COR-L47 (cell line): ENCODE results near the gene SEMA5A.

Experiments
- DNase-seq: peaks from one replicate; lab custom pipeline; 2025; lab: John Stamatoyannopoulos, UW

Gene SEMA5A

DNA sequence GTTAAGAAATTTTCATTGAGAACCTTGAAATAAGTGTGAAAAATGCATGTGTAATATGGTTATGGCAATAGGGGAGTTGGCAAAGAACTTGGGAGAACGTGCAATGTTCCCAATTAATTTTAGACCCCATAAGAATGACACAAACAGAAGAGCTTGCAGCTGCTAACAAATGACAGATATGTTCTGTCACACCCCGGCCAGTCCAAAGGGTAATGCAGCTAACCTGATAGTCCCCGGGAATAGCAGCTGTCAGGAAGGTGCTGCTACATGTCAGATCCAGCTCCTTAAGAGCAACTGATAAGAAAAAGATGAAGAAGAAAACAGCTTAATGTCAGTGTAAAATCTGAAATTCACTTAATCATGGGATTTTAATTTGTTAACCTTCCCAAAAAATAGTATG, 30.4 kb downstream of the SEMA5A start:
- no peak for DNase-seq

DNA sequence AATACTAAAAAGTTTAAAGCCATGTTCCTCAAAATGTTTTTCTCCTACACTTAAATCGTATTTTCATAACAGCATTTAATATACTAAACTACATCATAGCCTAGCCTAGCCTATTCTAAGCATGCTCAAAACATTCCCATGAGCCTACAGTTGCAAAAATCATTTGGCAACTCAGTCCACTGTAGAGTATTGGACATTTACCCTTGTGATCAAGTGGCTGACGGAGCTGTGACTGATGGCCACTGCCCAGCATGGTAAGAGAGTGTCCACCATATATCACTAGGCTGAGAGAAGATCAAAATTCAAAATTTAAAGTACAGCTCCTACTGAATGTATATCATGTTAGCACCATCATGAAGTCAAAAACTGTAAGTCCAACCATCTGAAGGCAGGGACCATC, 30.9 kb downstream of the SEMA5A start:
- DNase-seq = no peak

DNA sequence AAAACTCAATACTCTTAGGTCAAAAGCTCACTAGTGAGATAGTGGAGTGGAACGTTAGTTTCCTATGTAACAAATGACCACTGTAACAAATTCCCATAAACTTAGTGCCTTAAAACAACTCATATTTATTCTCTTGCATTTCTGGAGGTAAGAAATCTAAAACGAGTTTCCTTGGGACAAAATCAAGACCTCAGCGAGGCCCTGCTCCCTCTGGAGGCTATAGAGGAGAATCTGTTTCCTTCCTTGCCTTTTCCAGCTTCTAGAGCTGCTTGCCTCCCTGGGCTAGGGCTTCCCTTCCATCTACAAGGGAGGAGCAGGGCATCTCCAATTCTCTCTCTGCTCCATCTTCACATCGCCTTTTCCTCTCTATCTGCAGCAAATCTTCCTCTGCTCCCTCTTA, 32.0 kb downstream of the SEMA5A start:
- no peak for DNase-seq

DNA sequence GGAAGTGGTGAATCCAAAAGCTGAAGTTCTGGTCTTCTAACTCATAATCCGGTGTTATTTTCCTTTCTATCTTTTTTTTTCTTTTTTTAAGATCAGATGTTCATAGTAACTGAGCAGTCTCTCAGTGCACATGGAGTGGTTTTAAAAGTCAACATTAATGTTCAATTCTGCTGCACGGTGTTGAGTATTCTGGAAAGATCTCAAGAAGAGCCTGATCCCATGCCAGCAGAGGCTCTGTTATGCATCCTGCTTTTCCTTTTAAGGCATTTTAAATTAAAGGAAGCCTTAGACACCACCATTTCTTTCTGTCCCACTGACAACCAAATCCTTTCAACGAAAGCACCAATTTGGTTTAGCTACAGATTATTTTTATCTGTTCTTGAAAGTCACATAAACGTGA, 33.4 kb downstream of the SEMA5A start:
- DNase-seq = no peak

DNA sequence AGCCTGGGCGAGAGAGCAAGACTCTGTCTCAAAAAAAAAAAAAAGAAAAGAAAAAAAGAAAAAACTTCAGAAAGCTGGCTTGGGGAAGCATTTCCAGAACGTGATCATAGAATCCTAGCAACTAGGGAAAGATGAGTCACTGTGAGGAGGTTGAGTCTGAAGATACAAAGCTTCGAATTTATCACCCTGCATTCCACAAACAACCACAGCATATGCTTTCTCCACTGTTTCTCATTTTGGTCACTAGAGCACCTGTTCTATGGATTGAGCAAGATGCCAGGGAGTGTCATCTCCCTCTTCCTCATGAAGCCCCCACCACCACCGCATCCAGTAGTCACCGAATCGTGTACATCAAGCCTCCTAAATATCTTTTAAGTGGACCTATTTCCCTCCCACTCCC, 37.9 kb downstream of the SEMA5A start:
- DNase-seq = no peak

DNA sequence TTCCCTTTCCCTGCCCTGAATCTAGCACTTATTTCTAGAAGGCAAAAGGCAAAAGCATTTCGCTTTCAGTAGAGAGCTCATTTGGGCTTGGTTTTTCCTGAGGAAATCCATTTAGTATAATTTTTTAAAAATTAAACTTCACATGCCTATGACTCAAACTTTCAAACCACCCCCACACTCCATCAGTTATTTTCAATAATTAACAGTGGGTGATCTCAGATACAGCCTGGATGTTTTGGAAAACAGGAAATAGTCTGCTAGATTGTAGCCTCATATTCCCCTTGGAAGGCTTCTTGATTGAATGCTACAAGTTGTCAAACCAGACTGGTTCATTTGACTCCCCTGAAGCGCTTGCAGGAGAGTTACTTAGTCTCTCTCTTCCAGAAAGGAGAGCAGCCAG, 40.6 kb downstream of the SEMA5A start:
- DNase-seq = no peak

DNA sequence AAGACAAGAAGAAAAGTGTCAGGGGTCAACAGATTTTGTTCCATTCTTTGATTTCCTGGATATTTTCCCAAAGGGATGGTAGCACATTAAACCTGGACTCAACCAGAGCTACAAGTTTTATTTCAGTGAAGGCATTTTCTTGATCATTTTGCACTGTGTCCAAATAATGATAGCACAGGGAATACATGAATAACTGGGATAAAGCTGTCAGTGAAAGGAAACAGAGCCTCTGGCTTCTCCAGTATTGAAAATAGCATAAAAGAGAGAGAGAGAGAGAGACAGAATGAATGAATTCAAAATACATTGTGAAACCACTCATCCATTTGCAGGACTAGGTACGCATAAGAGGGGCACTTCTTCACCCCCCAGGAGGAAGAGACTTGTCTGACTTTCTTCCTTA, 43.0 kb downstream of the SEMA5A start:
- no peak for DNase-seq

DNA sequence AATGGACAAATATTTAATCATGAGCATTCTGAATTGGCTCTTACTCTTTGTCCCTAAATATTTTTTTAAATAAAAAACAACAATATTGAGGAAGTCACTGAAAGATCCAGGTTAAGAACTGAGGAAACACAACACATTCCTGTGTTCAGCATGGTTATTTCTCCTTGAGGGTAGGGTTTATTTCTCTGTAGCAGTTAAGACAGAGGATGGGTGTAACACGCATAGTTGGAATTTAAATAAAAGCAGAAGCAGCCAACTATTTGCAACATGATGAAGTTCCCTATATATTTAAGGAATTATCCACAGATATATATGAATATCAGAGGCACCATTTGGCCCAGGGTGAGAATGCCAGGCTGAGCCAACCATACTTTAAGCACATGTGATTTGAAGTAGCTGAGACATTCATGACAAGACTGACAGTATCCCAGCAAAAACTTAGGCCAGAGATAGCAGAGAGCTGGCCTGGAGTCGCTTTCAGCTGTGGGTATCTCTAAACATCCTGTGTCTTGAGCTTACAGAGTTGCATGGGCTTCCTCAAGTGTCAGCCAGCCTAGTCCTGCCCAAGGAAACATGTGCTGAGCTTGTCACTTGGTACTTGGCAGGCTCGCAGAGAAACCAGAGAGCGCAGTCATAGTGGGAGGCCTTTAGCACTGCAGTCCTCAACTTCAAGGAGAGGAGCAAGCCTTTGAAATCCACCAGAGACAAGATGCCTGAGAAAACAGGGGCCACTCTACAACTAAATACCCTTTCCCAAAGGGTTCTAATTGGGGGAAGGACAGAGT, 43.6 kb downstream of the SEMA5A start:
- no peak for DNase-seq

DNA sequence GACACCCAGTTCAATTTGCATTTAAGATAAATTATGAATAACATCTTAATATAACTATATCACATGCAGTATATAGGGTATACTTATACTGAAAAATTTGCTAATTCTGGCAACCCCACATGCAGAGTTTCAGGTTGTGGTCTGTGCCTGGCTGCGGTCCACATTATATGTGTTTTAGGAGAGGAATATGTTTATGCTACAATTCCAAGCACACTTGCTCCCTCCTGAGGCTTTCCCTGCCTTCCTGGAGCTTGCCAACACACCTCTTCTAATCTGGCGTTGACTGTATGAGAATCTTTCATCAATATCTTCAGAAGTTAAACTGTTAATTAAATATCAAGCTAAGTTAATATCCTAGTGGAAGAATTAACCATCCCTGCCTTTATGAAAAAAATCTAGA, 45.2 kb downstream of the SEMA5A start:
- no peak for DNase-seq

DNA sequence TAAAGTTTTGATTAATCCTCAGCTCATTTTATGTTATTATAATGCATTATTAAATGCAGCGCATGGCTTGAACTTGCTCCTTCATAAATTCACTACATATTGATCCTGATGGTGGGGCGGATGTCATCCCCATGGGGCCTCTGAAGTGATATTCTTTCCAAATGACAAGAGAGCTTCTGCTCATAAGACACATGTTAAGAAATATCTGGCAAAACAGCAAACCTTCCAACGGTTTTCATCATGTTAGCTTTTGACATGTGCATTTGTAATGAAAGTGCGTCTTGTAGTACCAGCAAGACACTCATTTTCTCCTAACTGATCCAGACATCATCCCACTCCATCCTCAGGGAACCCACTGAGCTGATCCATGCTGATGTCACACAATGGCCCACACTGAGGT, 45.7 kb downstream of the SEMA5A start:
- DNase-seq = no peak

DNA sequence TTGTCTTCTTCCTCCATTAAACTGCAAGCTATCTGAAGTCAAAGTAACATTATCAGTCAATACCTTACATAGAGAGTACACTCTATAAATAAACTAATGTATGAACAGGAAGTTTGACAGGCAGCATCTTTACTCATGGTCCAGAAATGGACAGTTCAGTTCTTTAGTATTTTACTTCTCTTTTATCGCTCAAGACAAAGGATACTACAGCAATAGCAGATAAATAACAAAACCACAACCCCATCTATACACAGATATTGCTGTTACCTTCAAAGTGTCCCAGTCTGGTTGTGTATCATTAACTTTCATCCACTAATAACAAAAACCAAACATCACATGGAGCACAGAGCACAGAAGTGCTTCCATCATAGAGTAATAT, 46.4 kb downstream of the SEMA5A start:
- DNase-seq = no peak

DNA sequence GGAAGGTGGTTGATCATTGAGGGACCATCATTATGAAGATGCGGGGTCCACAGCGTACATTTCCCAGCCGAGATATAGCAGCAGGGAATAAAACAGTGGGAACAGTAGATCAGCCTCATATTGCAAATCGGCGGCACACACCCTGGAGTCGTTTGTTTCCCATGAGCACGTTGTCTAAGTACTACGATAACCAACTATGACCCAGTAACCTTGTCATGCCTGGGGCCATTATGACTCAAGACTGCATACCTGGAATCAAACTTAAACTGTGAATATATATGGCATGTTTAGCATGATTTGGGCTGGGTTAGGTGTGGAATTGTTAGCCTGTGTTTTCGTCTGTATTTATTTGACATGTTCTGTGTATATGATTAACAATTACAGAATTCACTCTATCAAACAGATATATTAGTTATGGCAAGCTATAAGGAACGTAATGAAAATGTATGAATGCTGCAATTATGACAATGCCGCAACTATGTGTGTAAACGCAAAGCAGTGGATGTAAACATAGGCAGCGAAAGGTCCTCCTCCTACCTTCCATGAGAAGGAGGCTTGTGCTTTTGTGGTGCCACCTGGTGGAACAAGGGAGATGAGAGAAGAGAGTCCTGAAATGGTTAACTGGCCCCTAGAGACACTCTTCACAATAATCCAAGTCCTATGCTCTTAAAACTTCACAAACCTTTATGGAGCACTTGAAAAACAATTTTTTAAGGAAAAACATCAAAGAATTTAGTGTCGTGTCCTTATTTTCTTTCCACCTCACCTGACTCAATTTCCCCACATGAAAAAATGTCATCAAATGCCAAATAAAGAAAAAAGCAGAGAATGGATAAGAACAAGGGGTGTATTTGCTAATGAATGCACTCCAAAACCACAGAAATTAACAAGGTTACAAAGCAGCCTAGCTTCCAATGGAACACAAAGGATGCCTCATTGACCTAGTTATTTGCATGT, 47.1 kb downstream of the SEMA5A start:
- no peak for DNase-seq

DNA sequence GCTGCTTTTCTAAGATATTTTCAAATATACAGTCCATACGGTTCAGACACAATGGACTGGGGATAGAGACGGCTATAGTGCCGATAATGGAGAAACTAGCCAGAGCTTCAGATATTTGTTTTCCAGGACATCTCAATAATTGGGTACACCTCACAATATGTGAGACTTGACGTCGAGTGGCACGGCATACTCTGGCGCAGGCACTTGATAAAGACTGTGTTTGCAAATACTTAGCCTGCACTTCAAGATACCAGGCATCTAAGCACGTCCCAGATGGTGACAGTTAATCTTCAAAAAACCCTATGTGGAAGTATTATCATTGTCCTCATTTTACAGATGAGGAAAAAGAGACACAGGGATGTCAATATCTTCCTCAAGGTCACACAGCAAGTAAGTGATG, 48.5 kb downstream of the SEMA5A start:
- no peak for DNase-seq

DNA sequence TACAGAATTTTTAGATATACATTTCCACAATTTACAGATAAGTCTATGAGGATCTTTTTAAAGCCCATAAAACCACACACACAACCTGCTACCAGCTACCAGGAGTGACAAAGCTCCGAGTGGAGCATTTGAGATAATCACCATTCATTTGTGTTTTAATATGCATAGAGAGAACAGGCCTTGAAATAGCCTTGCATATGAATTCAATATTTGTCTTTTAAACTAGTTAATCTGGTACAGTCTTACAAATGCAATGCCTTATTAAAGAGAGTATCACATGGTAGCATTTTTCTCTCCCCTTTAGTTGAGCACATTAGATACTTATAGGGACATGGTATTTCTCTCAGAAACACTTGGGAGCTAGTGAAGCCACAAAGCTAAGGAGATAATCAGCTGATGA, 49.1 kb downstream of the SEMA5A start:
- no peak for DNase-seq

DNA sequence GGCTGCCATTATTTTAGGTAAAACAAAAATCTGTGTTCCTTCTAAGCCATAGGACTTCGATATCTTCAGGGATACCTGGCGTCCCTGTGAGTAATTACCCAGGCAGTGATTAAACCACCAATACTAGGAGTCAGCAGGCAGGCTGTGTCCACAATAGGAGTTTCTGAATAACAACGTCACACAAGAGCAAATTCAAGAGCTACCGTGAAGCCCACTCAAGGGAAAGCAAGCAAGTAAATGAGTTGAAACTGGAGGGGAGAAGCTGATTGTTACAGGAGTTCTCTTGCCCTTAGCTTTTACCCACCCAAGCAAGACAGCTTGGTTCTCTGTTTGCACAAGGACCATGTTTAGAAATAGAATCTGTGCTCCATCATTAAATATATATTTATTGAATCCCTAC, 50.8 kb downstream of the SEMA5A start:
- no peak for DNase-seq

DNA sequence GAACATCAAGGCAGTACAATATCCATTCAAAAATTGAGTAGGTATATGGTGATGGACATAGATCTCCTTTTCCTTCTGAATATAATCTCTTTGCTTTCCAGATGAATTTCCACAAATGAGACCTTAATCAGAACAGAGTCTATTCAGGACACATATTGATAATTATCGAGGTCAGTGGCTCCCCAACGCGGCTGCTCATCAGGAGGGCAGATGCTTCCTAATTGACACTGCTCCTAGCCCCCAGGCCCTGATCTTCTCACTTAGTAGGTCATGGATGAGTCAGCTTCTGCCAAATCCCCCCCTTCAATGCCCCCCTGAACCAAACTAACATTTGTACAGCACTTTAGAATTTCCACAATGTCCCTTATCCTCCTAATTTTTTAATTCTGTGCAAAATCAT, 51.6 kb downstream of the SEMA5A start:
- DNase-seq = no peak

DNA sequence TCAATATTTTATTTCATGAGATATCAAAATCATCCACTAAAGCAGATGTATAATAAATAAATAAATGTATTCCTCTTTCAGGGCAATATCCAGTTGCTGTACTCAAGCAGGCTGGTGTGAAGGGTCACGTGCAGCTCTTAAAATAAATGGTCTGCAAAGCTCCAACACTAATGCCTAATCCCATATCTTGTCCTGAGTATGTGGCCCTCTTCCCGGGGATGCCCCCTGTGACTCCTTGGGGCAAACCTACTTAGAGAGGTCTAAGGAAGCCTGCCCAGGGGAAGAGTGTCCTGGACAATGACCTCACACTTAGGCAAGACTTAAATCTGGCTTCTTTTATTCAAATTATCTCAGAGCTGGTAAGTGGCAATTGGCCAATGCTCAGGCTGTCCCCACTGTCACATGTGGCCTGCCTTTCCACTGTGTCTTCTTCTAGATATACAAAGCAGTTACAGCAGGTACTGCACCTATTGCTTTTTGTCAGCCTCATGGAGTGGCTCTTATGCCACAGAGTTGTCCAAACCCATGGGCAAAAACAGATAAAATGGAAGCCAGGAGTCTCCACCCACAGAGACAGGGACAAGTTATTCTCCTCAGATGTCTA, 55.3 kb downstream of the SEMA5A start:
- no peak for DNase-seq

DNA sequence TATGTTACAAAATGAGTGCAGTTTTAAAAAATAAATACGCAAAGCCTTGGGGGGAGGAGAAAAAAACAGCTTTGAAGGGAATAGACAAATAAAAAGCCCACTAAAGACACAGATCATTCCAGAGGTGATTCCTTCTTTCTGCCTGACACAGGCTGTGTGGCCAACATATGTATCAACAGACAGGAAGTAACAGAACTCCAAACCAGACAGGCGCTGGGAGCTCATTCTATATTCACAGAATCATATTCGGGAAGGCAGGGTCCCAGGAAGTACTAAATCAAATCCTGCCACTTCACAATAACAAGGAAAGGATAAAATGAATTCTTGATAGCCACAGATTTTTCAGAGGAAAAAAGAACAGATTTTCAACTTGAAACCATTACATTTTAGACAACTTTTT, 62.1 kb downstream of the SEMA5A start:
- no peak for DNase-seq

DNA sequence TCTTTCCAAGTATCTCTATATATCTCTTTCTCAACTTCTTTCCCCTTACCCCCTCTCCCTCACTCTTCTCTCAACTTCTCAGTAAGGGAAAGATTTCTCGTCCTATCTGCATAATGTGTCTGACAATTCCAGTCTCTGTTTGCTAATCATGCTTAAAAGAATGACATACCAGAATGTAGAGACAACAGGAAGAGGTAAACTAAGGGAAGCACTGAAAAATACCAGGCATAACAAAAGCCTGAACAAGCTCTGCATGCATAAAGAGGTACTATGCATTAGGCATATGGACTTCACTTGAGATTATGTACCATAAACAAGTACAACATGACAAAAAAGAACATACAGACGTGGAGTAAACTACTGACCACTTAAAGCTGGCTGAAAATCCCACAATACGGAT, 62.6 kb downstream of the SEMA5A start:
- DNase-seq = no peak

DNA sequence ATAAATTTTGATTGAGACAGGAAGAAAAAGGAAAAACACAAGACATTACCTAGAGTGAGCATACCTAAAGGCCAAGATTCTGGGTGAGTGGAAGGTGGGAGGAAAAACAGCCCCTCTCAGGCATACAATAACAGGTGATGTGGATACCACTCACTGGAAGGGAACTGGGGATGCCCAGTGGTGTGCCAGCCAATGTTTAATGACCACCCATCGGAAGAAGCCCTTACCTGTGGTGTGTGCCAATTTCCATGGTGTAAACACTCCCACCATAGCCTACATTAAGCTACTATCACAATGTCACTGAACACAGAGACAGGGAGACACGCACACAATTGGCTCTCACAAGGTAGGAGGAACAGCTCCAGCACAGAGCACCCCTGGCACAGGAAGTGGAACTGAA, 63.5 kb downstream of the SEMA5A start:
- DNase-seq = no peak

DNA sequence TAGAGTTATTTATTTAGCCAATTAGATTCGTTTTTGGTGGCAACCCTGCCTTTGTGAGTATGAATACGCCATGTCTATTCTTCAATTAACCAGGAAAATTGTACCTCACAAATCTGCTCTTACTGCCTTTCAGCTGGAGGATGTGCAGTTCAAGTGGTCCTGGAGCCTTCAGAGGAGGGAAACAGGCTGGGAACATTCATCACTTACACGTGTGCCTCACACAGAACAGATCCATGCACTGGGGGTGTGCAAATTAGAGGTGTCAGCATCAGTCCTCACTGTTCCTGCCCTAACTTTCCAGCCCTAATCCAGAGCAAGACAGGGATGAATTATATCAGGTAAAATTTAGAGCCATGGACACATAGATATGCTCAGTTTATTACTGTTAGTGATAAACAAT, 65.4 kb downstream of the SEMA5A start:
- DNase-seq = no peak

DNA sequence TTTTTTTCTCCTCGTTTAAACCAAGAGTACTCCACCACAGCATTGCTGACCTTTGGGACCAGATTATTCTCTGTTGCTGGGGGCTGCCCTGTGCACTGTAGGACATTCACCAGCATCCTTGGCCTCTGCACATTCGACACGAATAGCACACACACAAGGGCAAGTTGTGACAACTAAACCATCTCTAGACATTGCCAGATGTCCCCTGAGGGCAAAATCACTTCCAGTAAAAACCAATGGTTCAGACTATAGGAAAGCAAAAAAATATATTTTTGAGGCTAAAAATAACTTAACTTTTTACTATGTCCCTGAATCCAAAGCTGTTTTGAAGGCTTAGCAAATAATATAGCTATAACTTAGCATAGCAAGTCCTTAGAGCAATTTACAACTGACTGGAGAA, 65.9 kb downstream of the SEMA5A start:
- no peak for DNase-seq

DNA sequence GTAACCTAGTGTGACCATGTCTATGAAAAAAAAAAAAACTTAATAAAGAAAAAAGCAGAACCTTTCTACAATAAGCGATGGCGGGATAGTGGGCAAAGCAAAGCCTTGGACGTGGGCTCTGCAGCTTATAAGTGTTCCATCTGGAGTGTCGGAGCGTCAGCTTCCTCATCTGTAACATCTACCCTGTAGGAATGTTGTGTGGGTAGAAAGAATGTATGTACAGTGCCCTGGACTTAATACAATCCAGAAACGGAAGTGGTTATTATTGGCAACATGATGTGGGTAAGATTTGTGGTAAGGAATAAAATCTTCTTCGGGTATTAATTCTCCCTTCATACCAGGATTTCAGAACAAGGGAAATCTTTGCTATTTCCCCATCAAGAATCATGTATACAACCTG, 66.5 kb downstream of the SEMA5A start:
- DNase-seq = no peak
